ENCODE data around the gene LIX1L. TPM values are rescaled to one million over a fixed set of nuclear protein-coding genes. Genes with fewer than 3 reads are reported as not detected.

Gene LIX1L
- total RNA-seq, 4 donors from 2014 or later: 3.7 to 10.7 (median 4.5) TPM

- TF ChIP-seq, protein P1, sequence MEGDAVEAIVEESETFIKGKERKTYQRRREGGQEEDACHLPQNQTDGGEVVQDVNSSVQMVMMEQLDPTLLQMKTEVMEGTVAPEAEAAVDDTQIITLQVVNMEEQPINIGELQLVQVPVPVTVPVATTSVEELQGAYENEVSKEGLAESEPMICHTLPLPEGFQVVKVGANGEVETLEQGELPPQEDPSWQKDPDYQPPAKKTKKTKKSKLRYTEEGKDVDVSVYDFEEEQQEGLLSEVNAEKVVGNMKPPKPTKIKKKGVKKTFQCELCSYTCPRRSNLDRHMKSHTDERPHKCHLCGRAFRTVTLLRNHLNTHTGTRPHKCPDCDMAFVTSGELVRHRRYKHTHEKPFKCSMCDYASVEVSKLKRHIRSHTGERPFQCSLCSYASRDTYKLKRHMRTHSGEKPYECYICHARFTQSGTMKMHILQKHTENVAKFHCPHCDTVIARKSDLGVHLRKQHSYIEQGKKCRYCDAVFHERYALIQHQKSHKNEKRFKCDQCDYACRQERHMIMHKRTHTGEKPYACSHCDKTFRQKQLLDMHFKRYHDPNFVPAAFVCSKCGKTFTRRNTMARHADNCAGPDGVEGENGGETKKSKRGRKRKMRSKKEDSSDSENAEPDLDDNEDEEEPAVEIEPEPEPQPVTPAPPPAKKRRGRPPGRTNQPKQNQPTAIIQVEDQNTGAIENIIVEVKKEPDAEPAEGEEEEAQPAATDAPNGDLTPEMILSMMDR (IDR thresholded peaks at IDR 0.05): no peak
- TF ChIP-seq POLR2A (IDR thresholded peaks at IDR 0.05): no peak
- H3K27me3 ChIP-seq: no peaks in the 10 kb centered on the region
- peak overlapping the region; percentile 71 to 98 (median 85) for H3K27ac ChIP-seq
- peaks cover 8 to 49% (median 11%) of the 10 kb centered on the region in 4 donors for H3K4me1 ChIP-seq
- no peaks in the 10 kb centered on the region for H3K36me3 ChIP-seq
- peak overlapping the region; percentile 39 to 71 (median 64) for H3K4me3 ChIP-seq
- peaks cover 0 to 4% (median 0%) of the 10 kb centered on the region in 4 donors for H3K9me3 ChIP-seq
- DNase-seq: no peak
Measured at GRCh38 chr1:145963265-145964019, 5.6 kb upstream of the LIX1L start.

- Histone ChIP-seq H3K36me3 (no peaks in the 10 kb centered on the region), H3K9me3 (peaks cover 0 to 4% (median 0%) of the 10 kb centered on the region in 4 donors), H3K27ac (peak overlapping the region; percentile 71 to 98 (median 85)), H3K4me1 (peaks cover 8 to 54% (median 11%) of the 10 kb centered on the region in 4 donors), H3K4me3 (peak overlapping the region; percentile 59 to 71 (median 66)), H3K27me3 (no peaks in the 10 kb centered on the region)
- TF ChIP-seq POLR2A (IDR thresholded peaks at IDR 0.05): no peak
- TF ChIP-seq, protein P1 (IDR thresholded peaks at IDR 0.05): no peak
- DNase-seq: peak; percentile 57 to 71 (median 67)
Measured at GRCh38 chr1:145962157-145963102, 4.6 kb upstream of the LIX1L start.

DNA sequence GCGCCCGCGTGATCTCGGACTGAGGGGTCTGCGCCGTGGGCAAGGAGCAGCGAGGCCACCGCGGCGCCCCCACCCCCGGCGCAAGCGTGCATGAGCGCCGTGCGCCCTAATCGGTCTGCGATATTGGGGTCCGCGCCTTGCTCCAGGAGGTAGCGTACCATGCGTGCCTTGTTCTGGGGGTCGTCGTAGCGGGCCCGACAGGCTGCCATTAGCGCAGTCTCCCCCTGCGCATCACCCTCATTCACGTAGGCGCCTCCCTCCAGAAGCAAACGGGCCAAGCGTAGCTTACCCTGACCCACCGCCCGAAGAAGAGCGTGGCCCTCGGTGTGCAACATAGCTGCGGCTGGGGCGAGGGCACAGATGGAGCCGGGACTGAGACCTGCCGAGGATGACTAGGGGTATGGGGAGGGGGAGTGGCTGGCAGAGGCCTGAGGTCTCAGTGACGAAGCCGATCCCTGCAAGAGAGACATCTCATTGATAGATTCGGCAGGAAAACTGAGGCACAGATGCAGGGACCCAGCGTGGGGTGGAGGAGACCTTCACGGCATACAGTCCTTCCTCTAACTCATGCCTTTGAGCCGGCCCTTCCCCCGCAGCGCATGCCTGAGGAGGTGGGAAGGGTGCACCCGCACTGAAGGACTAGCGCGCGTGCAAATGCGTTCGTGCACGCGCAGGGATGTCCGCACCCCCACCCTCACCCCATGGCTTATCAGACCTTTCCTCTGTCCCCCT is 3.8 kb upstream of the LIX1L start:
- Histone ChIP-seq H3K27ac (peak overlapping the region; percentile 71 to 98 (median 85)), H3K27me3 (no peaks in the 10 kb centered on the region)

GRCh38 chr1:145961109-145961424 is 3.2 kb upstream of the LIX1L start:
- no peak for DNase-seq
- Histone ChIP-seq H3K4me3 (peak overlapping the region; percentile 59 to 71 (median 66)), H3K36me3 (no peaks in the 10 kb centered on the region), H3K9me3 (peaks cover 0 to 4% (median 0%) of the 10 kb centered on the region in 4 donors), H3K27ac (peak overlapping the region; percentile 71 to 98 (median 85)), H3K4me1 (peaks cover 8 to 55% (median 12%) of the 10 kb centered on the region in 4 donors), H3K27me3 (no peaks in the 10 kb centered on the region)
- no peak for TF ChIP-seq POLR2A (IDR thresholded peaks at IDR 0.05)
- TF ChIP-seq, protein P1 (IDR thresholded peaks at IDR 0.05): no peak

More for the DNA sequence above, 3.8 kb upstream of the LIX1L start:
- peaks cover 8 to 54% (median 11%) of the 10 kb centered on the region in 4 donors for H3K4me1 ChIP-seq
- DNase-seq: peak; percentile 58 to 81 (median 80)
- H3K36me3 ChIP-seq: no peaks in the 10 kb centered on the region
- peak overlapping the region; percentile 59 to 71 (median 66) for H3K4me3 ChIP-seq
- peaks cover 0 to 4% (median 0%) of the 10 kb centered on the region in 4 donors for H3K9me3 ChIP-seq
- no peak for TF ChIP-seq POLR2A (IDR thresholded peaks at IDR 0.05)
- TF ChIP-seq, protein P1 (IDR thresholded peaks at IDR 0.05): no peak

All from Peyer's patch (tissue), 4 donors.